GM18861 (cell line): Measurements from ENCODE around the gene BUB3.
"Not testable (repeated sequence)": the region's sequence is repeated elsewhere in the genome, so short reads cannot be mapped to it uniquely, and the experiment has no call there.

ENCODE experiments used
- ATAC-seq: cut with Tn5 transposase; IDR thresholded peaks from one replicate; pipeline ENCODE4 v1.9.1; 2021; ENCODE audit not compliant: unreplicated experiment

BUB3 gene

GRCh38 chr10:123153486-123154091 is 613 bp upstream of the BUB3 start:
- no peak for ATAC-seq

- peak; percentile 32 for ATAC-seq
Observed at GRCh38 chr10:123154711-123155505, 706 bp downstream of the BUB3 start.

- ATAC-seq: no peak
Observed at GRCh38 chr10:123156078-123156477, 1.9 kb downstream of the BUB3 start.

GRCh38 chr10:123157210-123157609 is 3.0 kb downstream of the BUB3 start:
- ATAC-seq: no peak

- ATAC-seq: no peak
Observed at GRCh38 chr10:123158682-123159081, 4.5 kb downstream of the BUB3 start.

- ATAC-seq: no peak
Observed at GRCh38 chr10:123160311-123160980, 6.2 kb downstream of the BUB3 start.

GRCh38 chr10:123164319-123164718 is 10.1 kb downstream of the BUB3 start:
- ATAC-seq: no peak

GRCh38 chr10:123165445-123166072 is 11.4 kb downstream of the BUB3 start:
- no peak for ATAC-seq

- ATAC-seq: no peak
Observed at GRCh38 chr10:123166618-123167017, 12.4 kb downstream of the BUB3 start.

- no peak for ATAC-seq
Observed at GRCh38 chr10:123170961-123171360, 16.8 kb downstream of the BUB3 start.

GRCh38 chr10:123171616-123172015 is 17.4 kb downstream of the BUB3 start:
- not testable (repeated sequence) for ATAC-seq

- ATAC-seq: no peak
Observed at GRCh38 chr10:123175389-123176387, 21.5 kb downstream of the BUB3 start.

GRCh38 chr10:123178390-123178789 is 24.2 kb downstream of the BUB3 start:
- not testable (repeated sequence) for ATAC-seq

- no peak for ATAC-seq
Observed at GRCh38 chr10:123180101-123181090, 26.2 kb downstream of the BUB3 start.

- no peak for ATAC-seq
Observed at GRCh38 chr10:123183724-123184123, 29.5 kb downstream of the BUB3 start.

GRCh38 chr10:123187781-123188180 is 33.6 kb downstream of the BUB3 start:
- ATAC-seq: no peak

GRCh38 chr10:123191886-123192285 is 37.7 kb downstream of the BUB3 start:
- no peak for ATAC-seq

- ATAC-seq: no peak
Observed at GRCh38 chr10:123194056-123194455, 39.9 kb downstream of the BUB3 start.

- ATAC-seq: no peak
Observed at GRCh38 chr10:123200531-123200930, 46.3 kb downstream of the BUB3 start.
